Pericardium fibroblast (primary cell): ENCODE results near the gene ANKRD60. TPM values are rescaled to one million over a fixed set of nuclear protein-coding genes. Genes with fewer than 3 reads are reported as not detected.

Experiments
- total RNA-seq: library from RNA; depleted of rRNA; stranded (reverse); fragments of >200 nt; gene quantifications from 2 replicates; pipeline ENCODE4 v1.2.3, GENCODE V29; 2015

ANKRD60 gene, protein sequence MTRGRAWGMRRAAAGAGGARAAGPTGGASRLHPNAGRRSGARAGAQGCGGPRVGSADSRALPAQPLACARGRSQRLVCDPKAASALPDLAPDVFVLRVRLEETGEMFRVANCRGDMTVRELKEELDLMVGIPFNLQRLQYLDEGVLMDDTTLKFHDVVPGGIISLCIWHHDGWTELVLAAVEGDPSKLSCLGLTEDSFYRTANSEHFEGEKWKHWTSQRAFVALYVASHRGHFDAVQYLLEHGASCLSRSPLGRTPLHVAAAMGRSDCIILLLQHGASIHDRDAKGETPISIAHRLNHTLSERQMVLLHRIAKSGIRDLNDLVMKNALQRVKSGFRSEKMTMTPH
- total RNA-seq = not detected in 2 replicates

DNA sequence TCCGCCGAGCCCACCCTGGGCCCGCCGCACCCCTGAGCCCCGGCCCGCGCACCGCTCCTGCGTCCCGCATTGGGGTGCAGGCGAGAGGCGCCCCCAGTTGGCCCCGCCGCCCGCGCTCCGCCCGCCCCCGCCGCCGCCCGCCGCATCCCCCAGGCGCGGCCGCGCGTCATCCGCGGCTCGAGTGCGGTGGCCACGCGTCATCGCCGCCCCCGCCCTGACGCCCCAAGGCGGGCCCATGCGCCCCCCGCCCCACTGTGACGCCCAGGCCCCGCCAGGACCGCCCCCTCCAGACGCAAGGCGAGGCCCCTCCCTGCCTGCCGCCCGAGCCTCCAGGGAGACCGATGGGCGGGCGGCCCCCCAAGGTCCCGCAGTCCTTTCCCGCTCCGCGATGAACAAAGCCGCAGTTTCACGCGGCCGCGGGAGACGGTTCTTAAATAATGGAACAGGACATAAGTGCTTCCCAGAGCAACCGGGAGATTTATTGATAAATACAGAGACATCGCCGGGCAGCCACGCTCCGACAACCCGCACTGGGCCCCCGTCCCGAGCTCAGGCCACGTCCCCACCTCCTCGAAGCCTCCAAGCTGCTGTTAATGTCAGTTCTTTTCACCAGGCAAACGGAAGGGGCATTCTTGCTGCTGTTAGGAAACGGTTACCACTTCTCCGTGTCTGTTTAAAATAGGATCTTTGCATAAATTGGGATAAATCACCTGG lies at the start of gene ANKRD60:
ANKRD60 (minus strand) TSS at position 170 of the 714 bp plus-strand sequence; CDS start at position 170, 0 bp downstream.

Other genes starting within 250 kb of the ANKRD60 start
- 13.0 and 15.8 TPM in 2 replicates for gene RAB22A, start 81.1 kb upstream of the ANKRD60 start, total RNA-seq
- 9.9 and 11.3 TPM in 2 replicates for gene VAPB, start 160.6 kb upstream of the ANKRD60 start, total RNA-seq